IPS-15b (cell line): Measurements from ENCODE around the gene MTFR2.

Experiments used
- H3K27me3 ChIP-seq: one replicate; pipeline ENCODE4 v1.6.1; 2013; ENCODE audit warnings: low read length; ENCODE audit not compliant: control insufficient read depth, insufficient read depth
- H3K36me3 ChIP-seq: one replicate; pipeline ENCODE4 v1.6.1; 2013; ENCODE audit warnings: low read length; ENCODE audit not compliant: control insufficient read depth, insufficient read depth
- H3K4me1 ChIP-seq: one replicate; pipeline ENCODE4 v1.6.1; 2013; ENCODE audit warnings: mild to moderate bottlenecking, low read length; ENCODE audit not compliant: control insufficient read depth, insufficient read depth
- H3K4me3 ChIP-seq: one replicate; pipeline ENCODE4 v1.5.1; 2013; ENCODE audit warnings: low read depth, low read length
- H3K9ac ChIP-seq: one replicate; pipeline ENCODE4 v1.6.1; 2013; ENCODE audit warnings: low read depth, mild to moderate bottlenecking, low read length
- H3K9me3 ChIP-seq: one replicate; pipeline ENCODE4 v1.6.1; 2013; ENCODE audit warnings: mild to moderate bottlenecking, low read length; ENCODE audit not compliant: control insufficient read depth, insufficient read depth

The MTFR2 gene

DNA sequence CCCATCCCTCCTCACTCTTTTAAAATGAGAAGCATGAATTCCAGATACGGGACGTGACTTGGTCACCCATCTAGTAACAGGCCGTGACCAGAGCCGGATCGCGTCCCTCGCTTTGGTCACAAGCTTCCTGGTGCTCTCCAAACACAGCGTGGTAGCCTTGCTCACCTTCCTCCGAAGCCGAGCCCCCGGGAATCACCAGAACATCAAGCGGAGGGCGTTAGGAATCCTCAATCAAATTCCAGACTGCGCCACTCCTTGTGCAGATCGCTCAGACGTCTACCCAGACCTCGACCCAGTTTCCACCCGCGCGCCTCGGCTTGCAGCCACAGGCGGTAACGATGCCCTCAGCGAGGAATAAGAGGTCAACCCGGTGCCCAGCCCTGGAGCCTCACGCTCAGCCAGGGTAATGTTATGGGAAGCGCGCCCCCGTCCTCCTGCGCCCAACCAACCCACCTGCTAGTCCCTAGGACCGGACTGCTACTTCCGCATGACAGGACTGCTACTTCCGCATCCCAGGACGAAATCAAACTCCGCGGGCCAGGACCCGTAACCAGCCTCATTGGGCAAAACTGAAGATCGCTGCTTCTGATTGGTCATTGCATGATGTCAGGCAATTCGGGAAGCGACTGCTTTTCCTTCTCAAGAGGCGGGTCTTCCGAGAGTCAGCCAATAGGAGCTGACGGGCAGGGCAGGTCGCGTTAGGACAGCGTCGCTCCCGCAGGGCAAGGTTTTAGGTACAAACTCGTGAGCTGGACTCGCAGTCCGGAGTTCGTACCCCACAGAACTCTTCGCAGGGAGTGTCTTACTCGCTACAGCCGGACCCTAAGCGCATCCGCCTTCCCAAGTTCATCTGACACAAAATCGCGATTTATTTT, at the start of gene MTFR2:
MTFR2 (minus strand) TSS at position 501 of the 875 bp plus-strand sequence. CDS start 1,212 bp downstream, outside the sequence.
- Histone ChIP-seq H3K27me3 (no peaks in the 10 kb centered on the region), H3K9me3 (no peaks in the 10 kb centered on the region), H3K36me3 (no peaks in the 10 kb centered on the region), H3K9ac (peak within 1 kb of the TSS; percentile 79), H3K4me1 (peaks cover 6% of the 10 kb centered on the region), H3K4me3 (peak within 1 kb of the TSS; percentile 92)

DNA sequence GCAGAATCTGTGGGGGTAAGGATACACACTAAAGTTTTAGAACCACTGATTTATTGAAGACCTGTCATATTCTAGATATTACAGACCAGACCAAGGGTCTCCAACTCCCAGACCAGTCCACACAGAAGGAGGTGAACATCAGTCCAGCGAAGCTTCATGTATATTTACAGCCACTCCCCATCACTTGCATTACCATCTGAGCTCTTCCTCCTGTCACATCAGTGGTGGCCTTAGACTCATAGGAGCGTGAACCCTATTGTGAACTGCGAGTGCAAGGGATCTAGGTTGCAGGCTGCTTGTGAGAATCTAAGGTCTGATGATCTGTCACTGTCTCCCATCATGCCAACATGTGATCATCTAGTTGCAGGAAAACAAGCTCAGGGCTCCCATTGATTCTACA, 44.5 kb upstream of the MTFR2 start:
- H3K27me3 ChIP-seq = no peaks in the 10 kb centered on the region
- H3K4me3 ChIP-seq = no peak overlapping the region
- no peak overlapping the region for H3K9ac ChIP-seq

DNA sequence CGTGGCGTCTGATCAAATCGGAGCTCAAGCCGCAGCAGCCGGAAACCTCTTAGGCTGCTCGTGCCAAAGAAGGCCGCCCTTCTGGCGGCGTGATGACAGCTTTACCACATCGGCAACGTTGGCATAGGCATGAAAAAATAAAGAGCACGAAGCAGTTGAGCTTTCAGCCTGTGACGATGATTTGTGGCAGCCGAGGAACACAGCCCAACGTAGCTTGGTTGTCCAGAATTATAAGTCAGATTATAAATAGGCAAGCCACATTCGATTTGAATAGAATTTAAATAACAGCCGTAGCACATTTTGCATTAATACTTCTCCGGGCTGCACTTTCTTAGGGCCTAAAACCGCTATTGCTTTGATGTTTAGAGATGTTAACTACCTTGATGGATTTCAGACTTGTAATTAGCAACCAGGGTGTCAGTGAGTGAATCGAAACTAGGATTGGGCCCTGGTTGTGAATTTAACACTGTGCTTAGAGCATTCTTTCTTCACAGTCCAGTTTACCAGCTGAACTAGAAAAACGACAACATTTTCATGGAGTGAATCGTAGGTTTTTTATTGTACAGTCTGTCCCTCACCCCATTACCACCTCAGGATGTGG, 40.4 kb upstream of the MTFR2 start:
- no peaks in the 10 kb centered on the region for H3K9me3 ChIP-seq
- peaks cover 2% of the 10 kb centered on the region for H3K36me3 ChIP-seq
- peaks cover 7% of the 10 kb centered on the region for H3K4me1 ChIP-seq
- no peaks in the 10 kb centered on the region for H3K27me3 ChIP-seq
- H3K4me3 ChIP-seq = peak overlapping the region; percentile 100
- peak overlapping the region; percentile 97 for H3K9ac ChIP-seq

More for the DNA sequence above, 44.5 kb upstream of the MTFR2 start:
- Histone ChIP-seq H3K4me1 (peaks cover 3% of the 10 kb centered on the region), H3K36me3 (no peaks in the 10 kb centered on the region), H3K9me3 (no peaks in the 10 kb centered on the region)

DNA sequence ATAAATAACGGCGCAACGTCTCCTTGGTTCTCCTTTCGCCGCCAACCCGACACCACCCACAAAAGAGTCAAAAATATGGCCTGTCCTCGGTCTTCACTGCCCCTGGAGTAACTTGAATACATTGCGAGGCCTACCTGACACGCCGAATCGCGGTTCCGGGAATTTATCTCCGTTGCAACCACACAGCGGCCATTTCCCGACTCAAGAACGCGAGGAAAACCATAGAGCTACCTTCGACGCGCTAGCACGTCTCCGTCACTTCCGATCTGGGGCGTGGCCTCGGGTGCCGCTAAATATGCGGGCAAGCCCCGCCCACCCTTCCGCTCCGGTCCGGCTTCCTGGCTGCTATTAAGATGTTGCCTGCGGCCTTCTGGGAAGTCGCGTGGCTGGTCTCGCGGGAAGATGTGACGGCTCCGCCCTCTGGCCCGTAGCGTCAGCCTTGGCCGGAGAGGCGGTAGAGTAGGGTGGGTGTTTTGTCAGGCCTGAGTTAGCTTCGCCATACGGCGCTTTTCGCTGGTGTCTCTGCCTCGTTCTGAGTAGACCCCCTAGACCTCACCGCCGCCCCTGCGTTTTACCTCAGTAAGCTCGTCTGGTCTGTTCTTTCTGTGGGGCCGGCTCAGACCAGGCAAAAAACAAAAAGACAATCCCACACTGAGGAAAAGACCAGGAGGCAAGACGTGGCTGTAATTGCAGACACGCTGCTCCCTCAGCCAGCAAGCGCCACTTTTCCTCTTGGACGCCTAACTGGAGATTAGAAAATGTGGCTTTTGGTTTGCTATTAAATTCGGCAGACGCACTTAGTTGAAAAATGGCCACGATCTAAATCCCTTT, 39.7 kb upstream of the MTFR2 start, which contains the start of gene BCLAF1:
BCLAF1 (minus strand) TSS at position 268 of the 831 bp plus-strand sequence. CDS start 9,980 bp downstream, outside the sequence.
- Histone ChIP-seq H3K27me3 (no peaks in the 10 kb centered on the region), H3K36me3 (peaks cover 2% of the 10 kb centered on the region), H3K4me1 (peaks cover 11% of the 10 kb centered on the region), H3K4me3 (peak within 1 kb of the TSS; percentile 100), H3K9me3 (no peaks in the 10 kb centered on the region), H3K9ac (peak within 1 kb of the TSS; percentile 100)

DNA sequence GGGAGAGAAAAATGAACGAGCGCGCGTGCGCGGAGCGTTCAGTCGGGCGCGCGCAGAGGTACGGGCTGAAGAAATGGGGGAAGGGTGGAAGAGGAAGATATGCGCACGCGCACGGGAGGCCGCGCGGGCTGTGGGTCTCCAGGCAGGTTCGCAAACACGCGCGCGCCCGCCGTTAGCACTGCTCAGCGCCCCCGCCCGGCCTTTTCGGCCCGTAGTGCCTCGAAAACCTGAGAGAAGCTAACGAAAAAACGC, 39.1 kb upstream of the MTFR2 start:
- Histone ChIP-seq H3K36me3 (peaks cover 2% of the 10 kb centered on the region), H3K9me3 (no peaks in the 10 kb centered on the region), H3K9ac (peak overlapping the region; percentile 100), H3K27me3 (no peaks in the 10 kb centered on the region), H3K4me3 (peak overlapping the region; percentile 100), H3K4me1 (peaks cover 12% of the 10 kb centered on the region)

DNA sequence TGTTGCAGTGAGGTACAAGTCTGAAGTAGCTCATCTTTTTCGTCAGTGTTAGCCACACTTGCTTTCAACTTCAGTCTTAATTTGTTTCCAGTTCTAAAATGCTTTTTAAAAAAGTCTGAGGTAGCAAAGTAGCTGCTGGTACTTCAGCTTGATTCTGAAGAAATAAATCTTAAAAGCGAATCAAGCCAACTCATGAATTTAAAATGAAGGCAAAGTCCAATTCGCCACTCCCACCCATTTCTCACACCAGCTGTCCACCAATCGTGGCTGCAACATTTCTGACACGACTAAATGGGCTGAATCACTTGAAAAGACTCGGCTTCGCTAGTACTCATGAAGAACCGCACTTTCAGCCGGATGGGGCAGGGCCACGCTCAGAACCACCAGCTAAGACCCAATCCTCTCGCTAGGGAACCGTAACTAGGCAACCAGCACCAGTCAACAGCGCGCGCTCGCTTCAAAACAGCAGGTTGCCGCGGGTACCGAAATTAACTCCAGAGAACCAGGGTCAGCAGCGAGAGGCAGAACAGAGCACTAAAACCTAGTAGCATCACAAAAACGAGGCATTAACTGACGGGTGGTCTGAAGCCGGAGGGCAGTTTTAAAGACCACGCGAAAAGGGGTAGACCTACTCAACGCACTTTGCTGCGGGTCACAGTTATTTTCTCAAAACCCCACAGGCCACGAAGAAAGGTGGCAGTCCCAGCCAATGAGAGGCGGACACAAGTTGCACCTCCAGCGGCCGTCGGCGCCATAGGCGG, 38.6 kb upstream of the MTFR2 start:
- no peaks in the 10 kb centered on the region for H3K27me3 ChIP-seq
- H3K9me3 ChIP-seq = no peaks in the 10 kb centered on the region
- H3K9ac ChIP-seq = peak overlapping the region; percentile 91
- H3K36me3 ChIP-seq = peaks cover 2% of the 10 kb centered on the region
- peak overlapping the region; percentile 100 for H3K4me3 ChIP-seq
- H3K4me1 ChIP-seq = peaks cover 12% of the 10 kb centered on the region

DNA sequence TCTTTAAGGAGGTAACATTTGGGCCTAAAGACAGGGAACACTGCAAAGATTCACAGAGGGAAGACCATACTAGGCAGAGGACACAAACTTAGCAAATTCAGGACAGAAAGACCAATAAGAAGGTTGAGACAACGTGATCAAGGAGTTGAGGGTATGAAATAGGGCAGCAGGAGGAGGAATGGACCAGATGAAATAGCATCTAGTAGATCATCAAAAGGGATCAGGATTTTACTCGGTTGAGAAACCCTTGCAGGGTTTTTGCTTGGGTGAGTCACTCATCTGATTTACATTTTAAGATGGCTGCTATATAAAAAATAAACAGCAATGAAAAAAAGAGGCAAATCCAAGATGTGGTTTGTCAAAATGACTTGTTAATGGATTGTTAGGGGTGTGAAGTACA, 34.8 kb upstream of the MTFR2 start:
- H3K9ac ChIP-seq = peak overlapping the region; percentile 40
- H3K4me1 ChIP-seq = peaks cover 9% of the 10 kb centered on the region

DNA sequence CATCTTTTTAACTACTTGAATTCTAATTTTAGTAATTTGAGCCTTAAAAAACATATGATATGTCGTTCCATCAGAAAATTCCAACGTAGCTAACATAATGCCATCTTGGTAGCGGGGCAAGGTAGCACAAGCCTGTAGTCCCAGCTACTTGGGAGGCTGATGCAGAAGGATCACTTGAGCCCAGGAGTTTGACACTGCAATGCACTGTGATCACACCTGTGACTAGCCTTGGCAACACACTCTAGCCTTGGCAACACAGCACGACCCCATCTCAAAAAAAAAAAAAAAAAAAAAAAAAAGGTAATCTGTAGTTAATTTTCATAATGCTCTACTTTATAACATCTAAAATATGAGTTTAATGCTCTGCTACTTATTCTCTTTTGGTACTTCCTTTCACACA, 32.8 kb upstream of the MTFR2 start:
- Histone ChIP-seq H3K9ac (no peak overlapping the region), H3K4me1 (peaks cover 7% of the 10 kb centered on the region), H3K27me3 (no peaks in the 10 kb centered on the region), H3K9me3 (no peaks in the 10 kb centered on the region), H3K4me3 (no peak overlapping the region), H3K36me3 (no peaks in the 10 kb centered on the region)

More for the DNA sequence above, 34.8 kb upstream of the MTFR2 start:
- Histone ChIP-seq H3K27me3 (no peaks in the 10 kb centered on the region), H3K9me3 (no peaks in the 10 kb centered on the region), H3K36me3 (peaks cover 2% of the 10 kb centered on the region), H3K4me3 (peak overlapping the region; percentile 42)

DNA sequence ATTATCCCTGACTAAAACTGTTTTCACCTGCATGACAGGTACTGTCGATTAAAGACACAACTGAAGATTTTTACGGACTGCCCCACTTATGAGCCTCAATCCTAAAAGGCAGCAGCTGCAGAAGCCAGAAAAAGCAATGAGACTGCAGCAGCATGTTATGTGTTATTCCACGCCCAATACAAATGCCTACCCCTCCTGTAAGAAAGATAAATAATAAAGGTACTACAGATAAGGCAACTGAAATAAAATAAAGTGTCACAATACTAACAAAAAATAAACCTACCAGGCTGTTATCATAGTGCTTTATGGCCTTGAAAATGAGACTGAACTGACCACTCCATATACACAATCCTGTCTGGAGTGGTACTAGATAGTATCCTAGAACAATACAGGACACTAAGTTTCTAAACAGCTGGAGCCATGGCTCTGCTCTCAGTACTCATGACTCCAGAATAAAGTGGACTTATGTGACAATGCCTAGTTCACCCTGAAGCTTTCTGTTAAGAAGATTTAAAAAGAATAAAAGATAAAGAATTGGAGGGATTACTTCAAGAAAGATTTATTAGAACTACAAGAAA, 30.0 kb upstream of the MTFR2 start:
- no peak overlapping the region for H3K9ac ChIP-seq
- no peaks in the 10 kb centered on the region for H3K9me3 ChIP-seq
- peaks cover 5% of the 10 kb centered on the region for H3K4me1 ChIP-seq
- no peak overlapping the region for H3K4me3 ChIP-seq
- no peaks in the 10 kb centered on the region for H3K27me3 ChIP-seq
- H3K36me3 ChIP-seq = peaks cover 7% of the 10 kb centered on the region

DNA sequence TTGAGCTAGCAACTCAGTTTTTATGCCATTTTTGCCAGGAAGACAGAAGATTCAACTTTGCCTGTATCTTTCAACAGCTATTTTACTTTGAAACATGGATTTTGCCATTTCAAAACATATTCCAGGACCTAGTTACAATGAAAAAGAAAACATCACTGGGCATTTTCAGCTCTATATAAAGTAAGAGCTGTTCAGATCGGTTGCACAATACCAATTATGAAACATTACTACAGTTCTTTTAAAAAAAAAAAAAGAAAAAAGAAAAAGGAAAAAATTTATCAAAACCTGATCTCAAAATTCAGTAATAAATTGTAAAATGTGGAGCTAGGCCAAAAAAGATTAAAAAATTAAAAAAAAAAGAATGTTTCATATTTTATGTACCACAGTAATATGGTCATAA, 24.0 kb upstream of the MTFR2 start:
- Histone ChIP-seq H3K4me1 (no peaks in the 10 kb centered on the region), H3K36me3 (peaks cover 24% of the 10 kb centered on the region), H3K9ac (no peak overlapping the region), H3K4me3 (no peak overlapping the region), H3K27me3 (no peaks in the 10 kb centered on the region), H3K9me3 (no peaks in the 10 kb centered on the region)

DNA sequence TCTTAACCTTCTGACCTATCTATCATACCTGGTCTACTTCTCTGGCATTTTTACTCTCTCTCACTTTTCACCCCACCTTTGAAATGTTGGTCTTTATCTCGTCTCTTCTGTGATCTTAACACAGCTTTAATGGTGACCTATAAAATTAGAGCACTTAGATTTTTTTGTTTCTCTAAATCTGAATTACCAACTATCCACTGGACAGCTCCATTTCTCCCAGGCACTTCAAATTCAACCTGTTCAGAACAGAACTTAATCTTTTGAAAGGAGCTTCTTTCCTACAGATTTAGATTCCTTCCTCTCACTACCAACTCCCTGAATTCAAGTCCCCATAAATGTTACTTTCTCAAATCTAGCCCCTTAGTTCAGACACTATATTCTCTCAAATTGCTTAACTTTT, 15.0 kb upstream of the MTFR2 start:
- H3K4me1 ChIP-seq = no peaks in the 10 kb centered on the region
- H3K9ac ChIP-seq = no peak overlapping the region
- H3K4me3 ChIP-seq = no peak overlapping the region
- peaks cover 24% of the 10 kb centered on the region for H3K36me3 ChIP-seq
- H3K9me3 ChIP-seq = no peaks in the 10 kb centered on the region
- H3K27me3 ChIP-seq = no peaks in the 10 kb centered on the region
